Astrocyte of the cerebellum (primary cell): Measurements from ENCODE around the gene ZNF662.

Experiments used
- DNase-seq: peaks from one replicate; pipeline ENCODE4 v3.0.0-alpha.2; 2011; ENCODE audit warnings: low read depth
- H3K4me3 ChIP-seq: 2 replicates; pipeline ENCODE4 v1.5.1; 2011; ENCODE audit warnings: mild to moderate bottlenecking, low read depth, low read length, moderate library complexity
- CTCF ChIP-seq: IDR thresholded peaks from 2 replicates; pipeline ENCODE4 v1.5.1; 2012; ENCODE audit warnings: low read length, low read depth, moderate library complexity, mild to moderate bottlenecking; ENCODE audit errors: missing control alignments
- in situ Hi-C: cut with HindIII; loops from 2 replicates; pipeline ENCODE4 v1.10.0; 2017; ENCODE audit warnings: low sequenced_read_pairs

Gene ZNF662

GRCh38 chr3:42871592-42872196, 34.2 kb upstream of the ZNF662 start:
- no peak for DNase-seq
- H3K4me3 ChIP-seq, result no peak overlapping the region
- TF ChIP-seq CTCF, result no peak
- in situ Hi-C loops, result no loop called here

- H3K4me3 ChIP-seq, result no peak overlapping the region
- in situ Hi-C loops, result no loop called here
- DNase-seq, result no peak
- no peak for TF ChIP-seq CTCF
Measured at GRCh38 chr3:42872718-42873117, 33.2 kb upstream of the ZNF662 start.

GRCh38 chr3:42873221-42873982, 32.5 kb upstream of the ZNF662 start:
- in situ Hi-C loops, result no loop called here
- H3K4me3 ChIP-seq, result no peak overlapping the region
- TF ChIP-seq CTCF, result no peak
- no peak for DNase-seq

GRCh38 chr3:42874749-42875148, 31.2 kb upstream of the ZNF662 start:
- DNase-seq, result no peak
- no peak for TF ChIP-seq CTCF
- in situ Hi-C loops, result no loop called here

GRCh38 chr3:42875325-42876151, 30.4 kb upstream of the ZNF662 start, which contains the start of gene CYP8B1:
Gene CYP8B1, minus strand, starts transcription at chr3:42875879. Its CDS starts 63 bp downstream, at chr3:42875816.
- in situ Hi-C loops, result no loop called here
- TF ChIP-seq CTCF, result no peak
- no peak for DNase-seq
- no peak within 1 kb of the TSS for H3K4me3 ChIP-seq

More at GRCh38 chr3:42874749-42875148, 31.2 kb upstream of the ZNF662 start:
- H3K4me3 ChIP-seq, result no peak overlapping the region

GRCh38 chr3:42876401-42876800, 29.5 kb upstream of the ZNF662 start:
- H3K4me3 ChIP-seq, result no peak overlapping the region
- in situ Hi-C loops, result no loop called here
- no peak for TF ChIP-seq CTCF
- DNase-seq, result no peak
